ENCODE results near the gene TMEFF2.
"Not testable (repeated sequence)": the region's sequence is repeated elsewhere in the genome, so short reads cannot be mapped to it uniquely, and the experiment has no call there.

Gene TMEFF2

DNA sequence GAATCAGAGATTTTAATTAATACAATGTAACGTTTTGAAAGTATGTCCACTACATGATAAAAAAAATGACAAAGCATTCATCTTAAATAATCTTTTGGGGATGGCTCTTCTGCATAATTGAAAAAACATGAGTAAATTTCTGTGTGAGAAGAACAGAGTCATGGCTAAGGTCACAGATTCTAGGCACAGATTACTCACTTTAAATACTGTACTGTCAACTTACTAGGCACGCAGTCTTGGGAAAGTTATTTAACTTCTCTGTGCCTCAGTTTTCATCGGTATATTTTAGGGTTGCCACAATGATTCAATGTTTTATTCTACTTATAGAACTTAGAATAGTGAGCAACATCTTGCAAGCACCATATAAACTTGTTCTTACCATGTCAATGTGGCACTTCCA lies 49.2 kb downstream of the TMEFF2 start:
- TF ChIP-seq PAX5 (IDR thresholded peaks at IDR 0.05; ENCODE audit: insufficient read depth, low read length, severe bottlenecking): no peak
- no peak for TF ChIP-seq POLR2AphosphoS5 (IDR thresholded peaks at IDR 0.05; ENCODE audit: low read depth, low read length)
- no peak for DNase-seq (ENCODE audit: insufficient read length, low spot score)
- FAIRE-seq: no peak

DNA sequence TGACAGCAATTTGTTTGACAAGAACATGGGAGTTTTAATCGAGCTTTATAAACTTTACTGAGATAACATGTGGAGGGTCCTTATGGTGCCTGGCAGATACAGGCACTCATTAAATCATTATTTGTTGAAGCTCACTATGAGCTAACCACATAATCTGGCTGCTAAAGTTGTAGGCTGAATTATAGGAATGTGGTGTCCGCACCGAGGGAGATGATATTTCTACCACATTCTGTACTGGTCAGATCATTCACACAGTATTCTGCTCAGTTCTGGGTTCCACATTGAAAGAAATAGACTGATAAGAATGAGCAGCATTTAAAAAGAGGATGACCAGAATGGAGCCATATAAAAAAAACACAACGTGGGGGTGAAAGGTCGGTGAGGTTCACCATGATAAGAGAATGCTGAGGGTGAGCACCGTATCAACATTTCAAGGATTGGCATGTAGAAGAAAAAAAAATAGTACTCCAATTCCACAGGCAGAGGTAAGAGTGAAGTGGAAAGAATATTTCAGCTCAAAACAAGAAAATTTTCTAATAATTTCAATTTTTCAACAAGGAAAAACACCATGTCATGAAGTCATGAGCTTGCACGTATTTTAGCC lies 54.4 kb downstream of the TMEFF2 start:
- DNase-seq (ENCODE audit: insufficient read length, low spot score) (no peak), FAIRE-seq (no peak)
- TF ChIP-seq POLR2AphosphoS5 (IDR thresholded peaks at IDR 0.05; ENCODE audit: low read depth, low read length) (no peak), PAX5 (IDR thresholded peaks at IDR 0.05; ENCODE audit: insufficient read depth, low read length, severe bottlenecking) (no peak), POU2F2 (IDR thresholded peaks at IDR 0.05; ENCODE audit: low read depth, low read length) (no peak), TAF1 (IDR thresholded peaks at IDR 0.05; ENCODE audit: low read depth, low read length) (no peak), POLR2A (IDR thresholded peaks at IDR 0.05; ENCODE audit: low read depth, low read length) (no peak), SPI1 (IDR thresholded peaks at IDR 0.05; ENCODE audit: low read depth, low read length) (no peak)

DNA sequence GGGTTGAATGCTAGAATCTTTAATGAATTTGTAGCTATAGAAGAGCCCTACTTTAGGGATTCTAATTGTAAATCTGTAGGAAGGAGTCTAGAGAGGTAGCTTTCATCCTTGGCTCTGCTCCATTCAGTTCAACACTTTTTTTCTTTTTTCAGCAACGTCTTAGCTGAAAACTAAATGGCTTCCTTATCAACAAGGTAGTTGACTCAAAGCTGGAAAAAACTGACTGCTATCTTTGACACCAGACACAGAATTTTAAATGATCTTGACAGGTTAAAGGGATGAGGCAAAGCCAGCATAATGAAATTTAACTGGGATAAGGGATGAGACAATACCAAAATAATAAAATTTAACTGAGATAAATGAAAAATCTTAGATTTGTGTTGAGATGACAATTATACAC lies 54.9 kb downstream of the TMEFF2 start:
- FAIRE-seq (no peak), DNase-seq (ENCODE audit: insufficient read length, low spot score) (no peak)
- TF ChIP-seq POU2F2 (IDR thresholded peaks at IDR 0.05; ENCODE audit: low read depth, low read length) (no peak), POLR2AphosphoS5 (IDR thresholded peaks at IDR 0.05; ENCODE audit: low read depth, low read length) (no peak), POLR2A (IDR thresholded peaks at IDR 0.05; ENCODE audit: low read depth, low read length) (no peak), PAX5 (IDR thresholded peaks at IDR 0.05; ENCODE audit: insufficient read depth, low read length, severe bottlenecking) (no peak), SPI1 (IDR thresholded peaks at IDR 0.05; ENCODE audit: low read depth, low read length) (no peak), TAF1 (IDR thresholded peaks at IDR 0.05; ENCODE audit: low read depth, low read length) (no peak)

DNA sequence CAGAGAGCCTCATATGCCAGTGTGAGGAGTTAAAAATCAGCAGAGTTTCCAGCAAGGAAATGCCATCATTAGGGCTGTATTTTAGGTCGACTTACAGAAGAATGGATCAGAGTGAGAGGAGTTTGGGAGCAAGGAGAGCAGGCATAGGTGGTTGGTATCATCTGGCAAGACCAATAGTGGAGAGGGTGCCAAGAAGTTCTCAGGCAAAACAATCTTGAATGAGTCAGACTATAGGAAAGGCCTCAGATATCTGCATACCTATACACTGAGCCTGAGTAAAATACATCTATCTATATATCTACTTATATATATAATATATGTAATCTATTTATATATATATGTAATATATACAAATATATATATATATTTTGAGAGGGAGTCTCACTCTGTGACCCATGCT lies 57.3 kb downstream of the TMEFF2 start:
- TF ChIP-seq POLR2A (IDR thresholded peaks at IDR 0.05; ENCODE audit: low read depth, low read length) (no peak), POU2F2 (IDR thresholded peaks at IDR 0.05; ENCODE audit: low read depth, low read length) (no peak), TAF1 (IDR thresholded peaks at IDR 0.05; ENCODE audit: low read depth, low read length) (no peak), SPI1 (IDR thresholded peaks at IDR 0.05; ENCODE audit: low read depth, low read length) (no peak), POLR2AphosphoS5 (IDR thresholded peaks at IDR 0.05; ENCODE audit: low read depth, low read length) (no peak), PAX5 (IDR thresholded peaks at IDR 0.05; ENCODE audit: insufficient read depth, low read length, severe bottlenecking) (no peak)
- FAIRE-seq (no peak), DNase-seq (ENCODE audit: insufficient read length, low spot score) (no peak)

- not testable (repeated sequence) for FAIRE-seq
Observed at GRCh38 chr2:192132604-192133003, 62.1 kb downstream of the TMEFF2 start.

GRCh38 chr2:192130312-192130711 lies 64.4 kb downstream of the TMEFF2 start:
- not testable (repeated sequence) for FAIRE-seq

More at GRCh38 chr2:192132604-192133003, 62.1 kb downstream of the TMEFF2 start:
- not testable (repeated sequence) for DNase-seq (ENCODE audit: insufficient read length, low spot score)

DNA sequence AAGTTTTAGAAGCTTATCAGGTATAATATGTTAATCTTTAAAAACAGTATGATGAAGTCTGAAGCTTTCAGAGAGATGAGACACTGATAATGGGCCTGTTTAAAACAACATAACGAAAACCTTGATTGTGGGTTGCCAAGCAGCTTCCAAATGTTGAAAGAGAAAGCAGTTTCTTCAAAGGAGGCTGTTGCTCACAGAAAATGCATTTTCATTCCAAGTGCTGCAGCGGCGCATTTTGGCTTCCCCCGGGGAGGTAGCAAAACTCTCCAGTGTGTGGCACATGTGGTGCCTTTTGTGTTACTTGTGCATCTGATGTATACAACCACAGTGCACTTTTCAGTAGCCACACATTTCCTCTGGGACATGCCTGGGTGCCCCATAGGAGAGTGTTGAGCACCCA lies 66.1 kb downstream of the TMEFF2 start:
- TF ChIP-seq TAF1 (IDR thresholded peaks at IDR 0.05; ENCODE audit: low read depth, low read length) (no peak), POU2F2 (IDR thresholded peaks at IDR 0.05; ENCODE audit: low read depth, low read length) (no peak), SPI1 (IDR thresholded peaks at IDR 0.05; ENCODE audit: low read depth, low read length) (no peak), POLR2AphosphoS5 (IDR thresholded peaks at IDR 0.05; ENCODE audit: low read depth, low read length) (no peak), PAX5 (IDR thresholded peaks at IDR 0.05; ENCODE audit: insufficient read depth, low read length, severe bottlenecking) (no peak), POLR2A (IDR thresholded peaks at IDR 0.05; ENCODE audit: low read depth, low read length) (no peak)

More at GRCh38 chr2:192130312-192130711, 64.4 kb downstream of the TMEFF2 start:
- not testable (repeated sequence) for DNase-seq (ENCODE audit: insufficient read length, low spot score)

DNA sequence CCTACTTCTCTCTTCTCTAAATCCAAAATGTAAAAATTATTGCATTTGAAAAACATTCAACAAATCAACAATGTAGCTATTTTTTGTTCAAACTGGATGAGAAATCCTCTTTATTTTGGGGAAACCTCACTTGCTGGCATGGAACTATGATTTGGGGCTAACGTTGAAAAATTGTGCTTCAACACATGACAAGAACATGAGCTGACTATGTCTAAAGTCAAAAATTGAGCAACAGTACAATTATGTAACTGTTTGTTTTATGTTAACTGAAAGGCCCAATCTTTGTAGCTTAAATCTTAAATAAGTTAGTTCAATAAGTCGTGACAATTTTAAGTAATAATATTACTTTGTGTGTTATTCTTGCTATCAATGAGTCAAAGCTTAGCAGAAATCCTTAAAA lies 67.3 kb downstream of the TMEFF2 start:
- no peak for FAIRE-seq
- DNase-seq (ENCODE audit: insufficient read length, low spot score): no peak
- no peak for TF ChIP-seq POLR2A (IDR thresholded peaks at IDR 0.05; ENCODE audit: low read depth, low read length)
- TF ChIP-seq POU2F2 (IDR thresholded peaks at IDR 0.05; ENCODE audit: low read depth, low read length): no peak
- no peak for TF ChIP-seq TAF1 (IDR thresholded peaks at IDR 0.05; ENCODE audit: low read depth, low read length)
- TF ChIP-seq POLR2AphosphoS5 (IDR thresholded peaks at IDR 0.05; ENCODE audit: low read depth, low read length): no peak
- no peak for TF ChIP-seq SPI1 (IDR thresholded peaks at IDR 0.05; ENCODE audit: low read depth, low read length)
- TF ChIP-seq PAX5 (IDR thresholded peaks at IDR 0.05; ENCODE audit: insufficient read depth, low read length, severe bottlenecking): no peak

More for the DNA sequence above, 66.1 kb downstream of the TMEFF2 start:
- FAIRE-seq (no peak), DNase-seq (ENCODE audit: insufficient read length, low spot score) (no peak)

GRCh38 chr2:192126912-192127311 lies 67.8 kb downstream of the TMEFF2 start:
- no peak for FAIRE-seq
- TF ChIP-seq POU2F2 (IDR thresholded peaks at IDR 0.05; ENCODE audit: low read depth, low read length) (no peak), POLR2A (IDR thresholded peaks at IDR 0.05; ENCODE audit: low read depth, low read length) (no peak), SPI1 (IDR thresholded peaks at IDR 0.05; ENCODE audit: low read depth, low read length) (no peak), TAF1 (IDR thresholded peaks at IDR 0.05; ENCODE audit: low read depth, low read length) (no peak), PAX5 (IDR thresholded peaks at IDR 0.05; ENCODE audit: insufficient read depth, low read length, severe bottlenecking) (no peak), POLR2AphosphoS5 (IDR thresholded peaks at IDR 0.05; ENCODE audit: low read depth, low read length) (no peak)
- no peak for DNase-seq (ENCODE audit: insufficient read length, low spot score)

GRCh38 chr2:192126426-192126825 lies 68.3 kb downstream of the TMEFF2 start:
- no peak for TF ChIP-seq POLR2AphosphoS5 (IDR thresholded peaks at IDR 0.05; ENCODE audit: low read depth, low read length)
- TF ChIP-seq SPI1 (IDR thresholded peaks at IDR 0.05; ENCODE audit: low read depth, low read length): no peak
- no peak for TF ChIP-seq PAX5 (IDR thresholded peaks at IDR 0.05; ENCODE audit: insufficient read depth, low read length, severe bottlenecking)
- TF ChIP-seq POLR2A (IDR thresholded peaks at IDR 0.05; ENCODE audit: low read depth, low read length): no peak
- TF ChIP-seq TAF1 (IDR thresholded peaks at IDR 0.05; ENCODE audit: low read depth, low read length): no peak
- no peak for TF ChIP-seq POU2F2 (IDR thresholded peaks at IDR 0.05; ENCODE audit: low read depth, low read length)
- FAIRE-seq: no peak
- DNase-seq (ENCODE audit: insufficient read length, low spot score): no peak

Data from GM12891 (cell line).